Kidney epithelial cell (primary cell): Measurements from ENCODE around the gene CA5B. TPM values are rescaled to one million over a fixed set of nuclear protein-coding genes. Genes with fewer than 3 reads are reported as not detected.

Source experiments
- DNase-seq: peaks from one replicate; pipeline ENCODE4 v3.0.0-alpha.2; 2010; ENCODE audit warnings: low read depth
- H3K27me3 ChIP-seq: 2 replicates; pipeline ENCODE4 v1.6.0; 2011; ENCODE audit warnings: low read length; ENCODE audit not compliant: control insufficient read depth, insufficient read depth
- H3K36me3 ChIP-seq: 2 replicates; pipeline ENCODE4 v1.5.1; 2011; ENCODE audit warnings: low read length; ENCODE audit not compliant: control insufficient read depth, insufficient read depth
- H3K4me3 ChIP-seq: 2 replicates; pipeline ENCODE4 v1.5.1; 2011; ENCODE audit warnings: low read depth, mild to moderate bottlenecking, control low read depth, low read length
- total RNA-seq: library from RNA; depleted of rRNA; stranded (reverse); fragments of >200 nt; gene quantifications from 2 replicates; pipeline ENCODE4 v1.2.3, GENCODE V29; 2015
- TF ChIP-seq, protein P1 (sequence below): IDR thresholded peaks from 2 replicates; pipeline ENCODE4 v1.5.1; 2011; ENCODE audit warnings: mild to moderate bottlenecking, moderate library complexity, low read length, control low read depth, inconsistent platforms; ENCODE audit not compliant: insufficient read depth, poor library complexity, severe bottlenecking

The CA5B gene
- total RNA-seq, 1 donor from 2014 or later, result 6.1 TPM

DNA sequence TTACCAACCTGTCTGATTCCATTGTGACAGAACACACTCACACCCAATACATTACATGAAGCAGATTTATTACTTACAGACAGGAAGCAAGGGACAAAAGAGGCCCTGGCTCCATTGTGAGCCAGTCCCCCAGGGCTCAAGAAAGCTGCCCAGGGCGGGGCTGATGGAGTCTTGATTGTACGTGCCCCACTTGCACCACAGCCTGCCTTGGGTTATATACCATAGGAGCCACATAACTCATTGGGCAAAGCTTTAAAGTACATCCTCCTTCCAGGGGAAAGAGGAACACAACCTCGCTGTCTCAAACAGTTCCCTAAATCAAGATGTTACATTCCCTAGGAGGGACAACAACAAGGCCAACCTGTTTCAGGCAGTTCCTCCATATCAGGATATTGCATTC is 48.8 kb downstream of the CA5B start:
- H3K36me3 ChIP-seq, result no peaks in the 10 kb centered on the region
- H3K27me3 ChIP-seq, result no peaks in the 10 kb centered on the region
- TF ChIP-seq, protein P1, sequence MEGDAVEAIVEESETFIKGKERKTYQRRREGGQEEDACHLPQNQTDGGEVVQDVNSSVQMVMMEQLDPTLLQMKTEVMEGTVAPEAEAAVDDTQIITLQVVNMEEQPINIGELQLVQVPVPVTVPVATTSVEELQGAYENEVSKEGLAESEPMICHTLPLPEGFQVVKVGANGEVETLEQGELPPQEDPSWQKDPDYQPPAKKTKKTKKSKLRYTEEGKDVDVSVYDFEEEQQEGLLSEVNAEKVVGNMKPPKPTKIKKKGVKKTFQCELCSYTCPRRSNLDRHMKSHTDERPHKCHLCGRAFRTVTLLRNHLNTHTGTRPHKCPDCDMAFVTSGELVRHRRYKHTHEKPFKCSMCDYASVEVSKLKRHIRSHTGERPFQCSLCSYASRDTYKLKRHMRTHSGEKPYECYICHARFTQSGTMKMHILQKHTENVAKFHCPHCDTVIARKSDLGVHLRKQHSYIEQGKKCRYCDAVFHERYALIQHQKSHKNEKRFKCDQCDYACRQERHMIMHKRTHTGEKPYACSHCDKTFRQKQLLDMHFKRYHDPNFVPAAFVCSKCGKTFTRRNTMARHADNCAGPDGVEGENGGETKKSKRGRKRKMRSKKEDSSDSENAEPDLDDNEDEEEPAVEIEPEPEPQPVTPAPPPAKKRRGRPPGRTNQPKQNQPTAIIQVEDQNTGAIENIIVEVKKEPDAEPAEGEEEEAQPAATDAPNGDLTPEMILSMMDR, result no peak
- H3K4me3 ChIP-seq, result no peak overlapping the region
- DNase-seq, result no peak

DNA sequence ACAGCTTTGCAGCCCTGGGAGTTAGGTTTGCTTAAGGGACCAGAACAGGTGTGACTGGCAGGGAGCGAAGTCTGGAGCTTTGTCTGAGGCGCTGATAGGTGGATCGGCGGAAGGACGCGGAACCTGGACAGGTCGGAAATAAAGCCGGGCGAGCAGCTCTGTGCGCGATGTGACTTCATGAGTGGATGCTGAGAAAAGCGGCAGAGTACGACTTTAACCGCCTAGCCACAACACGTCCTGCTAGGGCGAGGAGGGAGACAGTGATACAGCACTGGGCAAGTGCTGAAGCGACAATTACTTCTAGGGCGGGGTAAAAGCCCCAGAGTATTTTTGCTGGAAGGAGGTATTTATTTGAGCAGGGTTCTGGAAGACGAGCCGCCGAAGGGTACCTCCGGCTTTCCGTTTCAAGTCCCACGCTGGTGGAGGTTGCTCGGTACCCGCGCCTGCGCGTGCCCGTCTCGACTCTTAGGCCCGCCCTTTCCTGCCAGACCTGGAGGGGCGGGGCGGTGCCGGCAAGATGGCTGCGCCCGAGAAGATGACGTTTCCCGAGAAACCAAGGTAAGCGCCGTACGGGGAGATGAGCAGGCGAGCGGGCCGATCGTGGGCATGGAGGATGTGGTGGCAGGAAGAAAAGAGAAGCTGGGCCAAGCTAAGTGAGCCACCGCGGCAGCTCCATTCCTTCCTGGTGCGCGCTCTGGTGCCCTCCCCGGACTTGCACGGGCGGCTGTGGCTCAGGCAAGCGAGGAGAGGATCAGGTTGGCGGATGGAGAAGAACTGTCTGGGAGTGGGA is 52.1 kb downstream of the CA5B start, which contains the start of gene ZRSR2:
Gene ZRSR2 (plus strand): TSS at position 506 of the 790 bp plus-strand sequence. CDS start 12 bp downstream, at position 518.
- H3K27me3 ChIP-seq, result no peaks in the 10 kb centered on the region
- DNase-seq, result peak; percentile 51
- TF ChIP-seq, protein P1, result no peak
- peak within 1 kb of the TSS; percentile 85 for H3K4me3 ChIP-seq
- no peaks in the 10 kb centered on the region for H3K36me3 ChIP-seq

DNA sequence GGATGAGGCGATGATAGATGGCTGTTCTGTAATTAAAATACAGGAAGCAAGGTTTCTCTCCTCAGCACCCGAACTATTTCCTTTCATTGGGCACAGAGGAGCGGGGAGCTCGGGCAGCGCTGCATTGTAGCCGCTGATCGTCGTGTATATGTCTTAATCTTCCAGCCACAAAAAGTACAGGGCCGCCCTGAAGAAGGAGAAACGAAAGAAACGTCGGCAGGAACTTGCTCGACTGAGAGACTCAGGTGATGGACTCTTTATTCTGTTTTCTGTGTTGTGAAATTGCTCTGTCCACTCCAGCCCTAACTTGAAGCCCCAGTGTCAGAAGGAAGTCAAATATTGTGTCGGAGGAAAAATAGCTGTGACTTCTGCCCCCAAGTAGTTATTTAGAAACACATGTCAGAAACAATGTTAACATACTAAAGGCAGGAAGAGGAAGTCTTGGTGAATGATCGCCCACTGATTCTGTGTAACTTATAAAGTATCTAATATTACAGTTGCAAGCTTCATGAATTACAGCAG is 52.8 kb downstream of the CA5B start:
- Histone ChIP-seq H3K4me3 (peak overlapping the region; percentile 85), H3K36me3 (no peaks in the 10 kb centered on the region), H3K27me3 (no peaks in the 10 kb centered on the region)
- no peak for DNase-seq
- TF ChIP-seq, protein P1, result no peak

DNA sequence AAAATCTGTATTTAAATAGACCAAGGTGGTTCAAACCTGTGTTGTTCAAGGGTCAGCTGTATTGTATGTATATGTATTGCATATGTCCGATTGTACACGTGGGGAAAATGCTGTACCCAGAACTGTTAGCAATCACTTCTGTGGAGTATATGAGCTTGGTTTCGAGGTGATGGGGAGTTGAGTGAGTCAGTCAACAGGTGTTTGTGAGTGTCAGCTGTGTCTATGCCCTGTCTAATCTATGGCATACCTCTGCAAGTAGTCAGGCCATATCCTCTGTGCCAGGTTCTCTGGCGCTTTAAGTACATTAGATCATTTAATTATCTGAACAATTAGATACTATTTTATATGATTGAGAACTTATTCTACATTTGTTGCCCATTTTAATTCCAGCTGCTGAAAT is 59.6 kb downstream of the CA5B start:
- Histone ChIP-seq H3K4me3 (no peak overlapping the region), H3K36me3 (no peaks in the 10 kb centered on the region), H3K27me3 (no peaks in the 10 kb centered on the region)
- DNase-seq, result no peak
- TF ChIP-seq, protein P1, result no peak

DNA sequence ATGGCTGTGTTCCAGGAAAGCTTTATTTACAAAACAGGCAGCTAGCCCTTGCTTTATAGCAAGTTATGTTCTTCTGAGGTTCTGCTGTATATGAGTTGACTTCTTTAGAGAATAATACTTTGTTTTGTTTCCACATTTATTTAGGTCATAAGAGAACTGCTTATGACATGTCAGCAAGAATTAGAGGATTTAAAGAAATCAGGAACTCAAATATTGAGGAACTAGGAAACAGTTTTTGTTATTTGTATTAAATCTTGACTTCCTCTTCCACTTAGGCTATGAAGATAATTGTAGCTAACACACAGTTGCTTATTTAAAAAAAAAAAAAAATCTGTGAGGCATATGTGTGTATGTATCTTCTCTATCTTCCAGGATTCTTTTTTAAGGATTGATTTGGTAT is 66.5 kb downstream of the CA5B start:
- H3K36me3 ChIP-seq, result no peaks in the 10 kb centered on the region
- H3K4me3 ChIP-seq, result no peak overlapping the region
- DNase-seq, result no peak
- no peaks in the 10 kb centered on the region for H3K27me3 ChIP-seq
- TF ChIP-seq, protein P1, result no peak
